ENCODE measurements around the gene SMARCC1. TPM values are rescaled to one million over a fixed set of nuclear protein-coding genes. Genes with fewer than 3 reads are reported as not detected.

Gene SMARCC1
- total RNA-seq, 1 donor from 2014 or later, result 136 TPM

- H3K27me3 Mint-ChIP-seq (ENCODE audit: insufficient read depth), result no peaks in the 10 kb centered on the region
- H3K4me1 Mint-ChIP-seq (ENCODE audit: low read depth), result peaks cover 5% of the 10 kb centered on the region
- H3K4me3 Mint-ChIP-seq, result no peak overlapping the region
- H3K9me3 Mint-ChIP-seq, result no peaks in the 10 kb centered on the region
- H3K27ac Mint-ChIP-seq, result peak overlapping the region; percentile 38
- intact Hi-C loops (cut with micrococcal nuclease), result no loop called here
- no peak for DNase-seq (ENCODE audit: low spot score)
- peaks cover 29% of the 10 kb centered on the region for H3K36me3 Mint-ChIP-seq (ENCODE audit: low read depth)
Measured at GRCh38 chr3:47611576-47611975, 170.1 kb downstream of the SMARCC1 start.

- H3K27ac Mint-ChIP-seq, result no peak overlapping the region
Measured at GRCh38 chr3:47610583-47610982, 171.1 kb downstream of the SMARCC1 start.

GRCh38 chr3:47607335-47607734, 174.4 kb downstream of the SMARCC1 start:
- H3K27ac Mint-ChIP-seq, result no peak overlapping the region
- H3K27me3 Mint-ChIP-seq (ENCODE audit: insufficient read depth), result no peaks in the 10 kb centered on the region
- intact Hi-C loops (cut with micrococcal nuclease), result no loop called here
- H3K36me3 Mint-ChIP-seq (ENCODE audit: low read depth), result peaks cover 40% of the 10 kb centered on the region
- H3K9me3 Mint-ChIP-seq, result no peaks in the 10 kb centered on the region
- no peak for DNase-seq (ENCODE audit: low spot score)
- peaks cover 10% of the 10 kb centered on the region for H3K4me1 Mint-ChIP-seq (ENCODE audit: low read depth)
- H3K4me3 Mint-ChIP-seq, result no peak overlapping the region

More at GRCh38 chr3:47610583-47610982, 171.1 kb downstream of the SMARCC1 start:
- Mint-ChIP-seq H3K9me3 (no peaks in the 10 kb centered on the region), H3K27me3 (ENCODE audit: insufficient read depth) (no peaks in the 10 kb centered on the region), H3K4me1 (ENCODE audit: low read depth) (peaks cover 5% of the 10 kb centered on the region), H3K4me3 (no peak overlapping the region), H3K36me3 (ENCODE audit: low read depth) (peaks cover 32% of the 10 kb centered on the region)
- no peak for DNase-seq (ENCODE audit: low spot score)
- intact Hi-C loops (cut with micrococcal nuclease), result no loop called here

GRCh38 chr3:47606165-47606564, 175.5 kb downstream of the SMARCC1 start:
- intact Hi-C loops (cut with micrococcal nuclease), result no loop called here
- no peak for DNase-seq (ENCODE audit: low spot score)
- peaks cover 5% of the 10 kb centered on the region for H3K4me1 Mint-ChIP-seq (ENCODE audit: low read depth)
- peaks cover 42% of the 10 kb centered on the region for H3K36me3 Mint-ChIP-seq (ENCODE audit: low read depth)
- H3K27ac Mint-ChIP-seq, result no peak overlapping the region
- H3K27me3 Mint-ChIP-seq (ENCODE audit: insufficient read depth), result no peaks in the 10 kb centered on the region
- H3K4me3 Mint-ChIP-seq, result no peak overlapping the region
- H3K9me3 Mint-ChIP-seq, result no peaks in the 10 kb centered on the region

GRCh38 chr3:47605652-47606051, 176.0 kb downstream of the SMARCC1 start:
- Mint-ChIP-seq H3K27me3 (ENCODE audit: insufficient read depth) (no peaks in the 10 kb centered on the region), H3K4me1 (ENCODE audit: low read depth) (peaks cover 5% of the 10 kb centered on the region), H3K4me3 (no peak overlapping the region), H3K27ac (no peak overlapping the region), H3K36me3 (ENCODE audit: low read depth) (peaks cover 43% of the 10 kb centered on the region), H3K9me3 (no peaks in the 10 kb centered on the region)
- DNase-seq (ENCODE audit: low spot score), result no peak
- intact Hi-C loops (cut with micrococcal nuclease), result no loop called here

- no peaks in the 10 kb centered on the region for H3K9me3 Mint-ChIP-seq
- intact Hi-C loops (cut with micrococcal nuclease), result no loop called here
- peaks cover 32% of the 10 kb centered on the region for H3K36me3 Mint-ChIP-seq (ENCODE audit: low read depth)
- H3K27me3 Mint-ChIP-seq (ENCODE audit: insufficient read depth), result no peaks in the 10 kb centered on the region
- H3K27ac Mint-ChIP-seq, result no peak overlapping the region
- no peak for DNase-seq (ENCODE audit: low spot score)
- H3K4me1 Mint-ChIP-seq (ENCODE audit: low read depth), result peaks cover 5% of the 10 kb centered on the region
- H3K4me3 Mint-ChIP-seq, result no peak overlapping the region
Measured at GRCh38 chr3:47604145-47604544, 177.5 kb downstream of the SMARCC1 start.

GRCh38 chr3:47603332-47603731, 178.4 kb downstream of the SMARCC1 start:
- H3K4me1 Mint-ChIP-seq (ENCODE audit: low read depth), result peaks cover 5% of the 10 kb centered on the region
- no peak overlapping the region for H3K27ac Mint-ChIP-seq
- H3K36me3 Mint-ChIP-seq (ENCODE audit: low read depth), result peaks cover 25% of the 10 kb centered on the region

GRCh38 chr3:47601281-47601680, 180.4 kb downstream of the SMARCC1 start:
- intact Hi-C loops (cut with micrococcal nuclease), result no loop called here
- H3K27ac Mint-ChIP-seq, result no peak overlapping the region
- no peaks in the 10 kb centered on the region for H3K27me3 Mint-ChIP-seq (ENCODE audit: insufficient read depth)
- peaks cover 5% of the 10 kb centered on the region for H3K4me1 Mint-ChIP-seq (ENCODE audit: low read depth)
- no peaks in the 10 kb centered on the region for H3K9me3 Mint-ChIP-seq
- no peak overlapping the region for H3K4me3 Mint-ChIP-seq
- peaks cover 22% of the 10 kb centered on the region for H3K36me3 Mint-ChIP-seq (ENCODE audit: low read depth)
- DNase-seq (ENCODE audit: low spot score), result no peak

More at GRCh38 chr3:47603332-47603731, 178.4 kb downstream of the SMARCC1 start:
- no peak for DNase-seq (ENCODE audit: low spot score)
- H3K4me3 Mint-ChIP-seq, result no peak overlapping the region
- H3K27me3 Mint-ChIP-seq (ENCODE audit: insufficient read depth), result no peaks in the 10 kb centered on the region
- H3K9me3 Mint-ChIP-seq, result no peaks in the 10 kb centered on the region
- intact Hi-C loops (cut with micrococcal nuclease), result no loop called here

- Mint-ChIP-seq H3K9me3 (no peaks in the 10 kb centered on the region), H3K4me3 (no peak overlapping the region), H3K4me1 (ENCODE audit: low read depth) (no peaks in the 10 kb centered on the region), H3K27me3 (ENCODE audit: insufficient read depth) (no peaks in the 10 kb centered on the region), H3K27ac (no peak overlapping the region), H3K36me3 (ENCODE audit: low read depth) (peaks cover 28% of the 10 kb centered on the region)
- DNase-seq (ENCODE audit: low spot score), result no peak
- intact Hi-C loops (cut with micrococcal nuclease), result no loop called here
Measured at GRCh38 chr3:47594792-47595191, 186.9 kb downstream of the SMARCC1 start.

GRCh38 chr3:47592066-47592795, 189.5 kb downstream of the SMARCC1 start:
- peaks cover 44% of the 10 kb centered on the region for H3K36me3 Mint-ChIP-seq (ENCODE audit: low read depth)

GRCh38 chr3:47590216-47590615, 191.5 kb downstream of the SMARCC1 start:
- peaks cover 54% of the 10 kb centered on the region for H3K36me3 Mint-ChIP-seq (ENCODE audit: low read depth)
- H3K4me3 Mint-ChIP-seq, result no peak overlapping the region
- intact Hi-C loops (cut with micrococcal nuclease), result no loop called here
- no peaks in the 10 kb centered on the region for H3K27me3 Mint-ChIP-seq (ENCODE audit: insufficient read depth)
- DNase-seq (ENCODE audit: low spot score), result no peak
- peaks cover 6% of the 10 kb centered on the region for H3K4me1 Mint-ChIP-seq (ENCODE audit: low read depth)
- H3K9me3 Mint-ChIP-seq, result no peaks in the 10 kb centered on the region
- H3K27ac Mint-ChIP-seq, result no peak overlapping the region

More at GRCh38 chr3:47592066-47592795, 189.5 kb downstream of the SMARCC1 start:
- no peak for DNase-seq (ENCODE audit: low spot score)
- Mint-ChIP-seq H3K9me3 (no peaks in the 10 kb centered on the region), H3K27ac (no peak overlapping the region), H3K27me3 (ENCODE audit: insufficient read depth) (no peaks in the 10 kb centered on the region), H3K4me3 (no peak overlapping the region), H3K4me1 (ENCODE audit: low read depth) (peaks cover 6% of the 10 kb centered on the region)
- intact Hi-C loops (cut with micrococcal nuclease), result no loop called here

GRCh38 chr3:47588587-47588986, 193.1 kb downstream of the SMARCC1 start:
- no peaks in the 10 kb centered on the region for H3K27me3 Mint-ChIP-seq (ENCODE audit: insufficient read depth)
- intact Hi-C loops (cut with micrococcal nuclease), result no loop called here
- no peak overlapping the region for H3K4me3 Mint-ChIP-seq
- H3K36me3 Mint-ChIP-seq (ENCODE audit: low read depth), result peaks cover 48% of the 10 kb centered on the region
- H3K9me3 Mint-ChIP-seq, result no peaks in the 10 kb centered on the region
- no peak overlapping the region for H3K27ac Mint-ChIP-seq
- DNase-seq (ENCODE audit: low spot score), result no peak
- peaks cover 6% of the 10 kb centered on the region for H3K4me1 Mint-ChIP-seq (ENCODE audit: low read depth)

GRCh38 chr3:47588053-47588452, 193.6 kb downstream of the SMARCC1 start:
- no peaks in the 10 kb centered on the region for H3K27me3 Mint-ChIP-seq (ENCODE audit: insufficient read depth)
- intact Hi-C loops (cut with micrococcal nuclease), result no loop called here
- H3K9me3 Mint-ChIP-seq, result no peaks in the 10 kb centered on the region
- no peak overlapping the region for H3K4me3 Mint-ChIP-seq
- no peak for DNase-seq (ENCODE audit: low spot score)
- H3K4me1 Mint-ChIP-seq (ENCODE audit: low read depth), result peaks cover 6% of the 10 kb centered on the region
- H3K27ac Mint-ChIP-seq, result no peak overlapping the region
- peaks cover 44% of the 10 kb centered on the region for H3K36me3 Mint-ChIP-seq (ENCODE audit: low read depth)

GRCh38 chr3:47586746-47587145, 194.9 kb downstream of the SMARCC1 start:
- intact Hi-C loops (cut with micrococcal nuclease), result no loop called here
- Mint-ChIP-seq H3K4me1 (ENCODE audit: low read depth) (peaks cover 6% of the 10 kb centered on the region), H3K36me3 (ENCODE audit: low read depth) (peaks cover 42% of the 10 kb centered on the region), H3K27ac (no peak overlapping the region), H3K27me3 (ENCODE audit: insufficient read depth) (no peaks in the 10 kb centered on the region), H3K4me3 (no peak overlapping the region), H3K9me3 (no peaks in the 10 kb centered on the region)
- no peak for DNase-seq (ENCODE audit: low spot score)
